Nephron progenitor cell (in vitro differentiated cells): ENCODE results near the gene DNAJC13.

Source experiments
- DNase-seq: peaks from one replicate; pipeline ENCODE4 v3.0.0; 2021
- H3K27ac Mint-ChIP-seq: 2 replicates; pipeline ENCODE4 v1.8.0; 2021; ENCODE audit warnings: mild to moderate bottlenecking, moderate library complexity, mixed read lengths
- H3K27me3 Mint-ChIP-seq: 2 replicates; pipeline ENCODE4 v1.8.0; 2021; ENCODE audit warnings: mild to moderate bottlenecking, low read depth, mixed read lengths; ENCODE audit not compliant: poor library complexity
- H3K36me3 Mint-ChIP-seq: 2 replicates; pipeline ENCODE4 v1.8.0; 2021; ENCODE audit warnings: low read depth, mixed read lengths
- H3K4me1 Mint-ChIP-seq: 2 replicates; pipeline ENCODE4 v1.8.0; 2021; ENCODE audit warnings: mixed read lengths
- H3K4me3 Mint-ChIP-seq: 2 replicates; pipeline ENCODE4 v1.8.0; 2021; ENCODE audit warnings: mild to moderate bottlenecking, moderate library complexity, mixed read lengths
- H3K9me3 Mint-ChIP-seq: 2 replicates; pipeline ENCODE4 v1.8.0; 2021; ENCODE audit warnings: mild to moderate bottlenecking, moderate library complexity, mixed read lengths
- CTCF ChIP-seq: fragments of 200-600 bp; sonication (generic); IDR thresholded peaks from 2 replicates; pipeline ENCODE4 v1.5.0; 2021; ENCODE audit warnings: antibody characterized with exemption

Gene DNAJC13

GRCh38 chr3:132570016-132570415, 152.7 kb downstream of the DNAJC13 start:
- Mint-ChIP-seq H3K4me3 (no peak overlapping the region), H3K27ac (no peak overlapping the region), H3K36me3 (peaks cover 35% of the 10 kb centered on the region), H3K4me1 (no peaks in the 10 kb centered on the region), H3K27me3 (no peaks in the 10 kb centered on the region), H3K9me3 (peaks cover 15% of the 10 kb centered on the region)
- TF ChIP-seq CTCF = no peak
- DNase-seq = no peak

GRCh38 chr3:132573797-132574211, 156.5 kb downstream of the DNAJC13 start:
- H3K27me3 Mint-ChIP-seq = no peaks in the 10 kb centered on the region
- no peak overlapping the region for H3K27ac Mint-ChIP-seq
- H3K4me3 Mint-ChIP-seq = no peak overlapping the region
- peaks cover 48% of the 10 kb centered on the region for H3K36me3 Mint-ChIP-seq
- peaks cover 15% of the 10 kb centered on the region for H3K9me3 Mint-ChIP-seq
- no peaks in the 10 kb centered on the region for H3K4me1 Mint-ChIP-seq
- DNase-seq = no peak
- TF ChIP-seq CTCF = no peak

GRCh38 chr3:132587401-132587800, 170.1 kb downstream of the DNAJC13 start:
- Mint-ChIP-seq H3K27ac (no peak overlapping the region), H3K4me1 (no peaks in the 10 kb centered on the region), H3K9me3 (peaks cover 5% of the 10 kb centered on the region), H3K27me3 (no peaks in the 10 kb centered on the region), H3K36me3 (peaks cover 25% of the 10 kb centered on the region), H3K4me3 (no peak overlapping the region)
- no peak for DNase-seq
- TF ChIP-seq CTCF = no peak
